Gastrocnemius medialis (tissue), 4 donors: ENCODE results near the gene NPAS3. TPM values are rescaled to one million over a fixed set of nuclear protein-coding genes. Genes with fewer than 3 reads are reported as not detected.

Experiments
- ATAC-seq, 2 donors: fragments of 150-250 bp; one replicate each; pipeline ENCODE4 v1.9.1; 2016
- DNase-seq, 2 donors: peaks; one replicate each; pipeline ENCODE4 v3.0.0-alpha.2; 2019
- H3K27ac ChIP-seq, 4 donors: fragments of 200-600 bp; sonication (generic); 1 replicate in 1 of 4; 2 replicates in 3 of 4; pipeline ENCODE4 v1.5.1; 2016 to 2018; ENCODE audit warnings: mild to moderate bottlenecking in 2 of 4, moderate library complexity in 1 of 4
- H3K27me3 ChIP-seq, 3 donors: fragments of 200-600 bp; sonication (generic) in 2 of 3; 1 replicate in 1 of 3; 2 replicates in 2 of 3; pipeline versions ENCODE4 v1.5.1 to v1.6.0; 2016 to 2019; ENCODE audit warnings: mild to moderate bottlenecking in 1 of 3, moderate library complexity in 1 of 3
- H3K36me3 ChIP-seq, 2 donors: fragments of 200-600 bp; sonication (generic) in 1 of 2; one replicate each; pipeline ENCODE4 v1.5.1; 2017 to 2018
- H3K4me1 ChIP-seq, 2 donors: fragments of 200-600 bp; sonication (generic) in 1 of 2; one replicate each; pipeline ENCODE4 v1.5.1; 2016 to 2017; ENCODE audit warnings: mild to moderate bottlenecking in 2 of 2
- H3K4me3 ChIP-seq, 4 donors: fragments of 200-600 bp; sonication (generic) in 3 of 4; 1 replicate in 1 of 4; 2 replicates in 3 of 4; pipeline ENCODE4 v1.5.1; 2016 to 2019; ENCODE audit warnings: mild to moderate bottlenecking in 2 of 4
- H3K9me3 ChIP-seq, 3 donors: fragments of 200-600 bp; sonication (generic) in 2 of 3; 1 replicate in 1 of 3; 2 replicates in 2 of 3; pipeline ENCODE4 v1.5.1; 2016 to 2019
- POLR2A ChIP-seq, 2 donors: fragments of 450-650 bp; IDR thresholded peaks; one replicate each; pipeline ENCODE4 v1.6.1; 2017; ENCODE audit warnings: antibody characterized with exemption in 2 of 2, mild to moderate bottlenecking in 2 of 2, moderate library complexity in 2 of 2
- in situ Hi-C, 4 donors: fragments of 200-750 bp; cut with MboI; loops; one replicate each; pipeline versions ENCODE4 v1.15.0 to v1.8.0; 2017; ENCODE audit warnings: low sequenced_read_pairs in 4 of 4
- intact Hi-C: fragments of 100-400 bp; cut with DNase I; formaldehyde crosslinking; loops from one replicate; pipeline ENCODE4 v1.15.1; 2023; ENCODE audit warnings: low total_unique reads
- total RNA-seq, 4 donors: library from RNA; depleted of rRNA; stranded (reverse); fragments of >200 nt; gene quantifications; one replicate each; pipeline versions ENCODE4 v1.1.0 to v1.2.3, GENCODE V29; 2016
- TF ChIP-seq, protein P1 (sequence below), 5 experiments: fragments of 450-650 bp in 3 of 5; fragments of 200-600 bp in 2 of 5; sonication (generic) in 2 of 5; IDR thresholded peaks in 4 of 5; conservative IDR thresholded peaks in 1 of 5; 1 replicate in 4 of 5; 2 replicates in 1 of 5; pipeline ENCODE4 v1.5.1; 2016 to 2019; ENCODE audit warnings: antibody characterized with exemption in 5 of 5, mild to moderate bottlenecking in 3 of 5, moderate library complexity in 3 of 5

The NPAS3 gene
- total RNA-seq, 4 donors from 2014 or later: 0.82 to 1.00 TPM; not detected in 2

- in situ Hi-C loops: no loop called here
- intact Hi-C loops: no loop called here
- H3K27ac ChIP-seq: no peak overlapping the region
- TF ChIP-seq, protein P1, sequence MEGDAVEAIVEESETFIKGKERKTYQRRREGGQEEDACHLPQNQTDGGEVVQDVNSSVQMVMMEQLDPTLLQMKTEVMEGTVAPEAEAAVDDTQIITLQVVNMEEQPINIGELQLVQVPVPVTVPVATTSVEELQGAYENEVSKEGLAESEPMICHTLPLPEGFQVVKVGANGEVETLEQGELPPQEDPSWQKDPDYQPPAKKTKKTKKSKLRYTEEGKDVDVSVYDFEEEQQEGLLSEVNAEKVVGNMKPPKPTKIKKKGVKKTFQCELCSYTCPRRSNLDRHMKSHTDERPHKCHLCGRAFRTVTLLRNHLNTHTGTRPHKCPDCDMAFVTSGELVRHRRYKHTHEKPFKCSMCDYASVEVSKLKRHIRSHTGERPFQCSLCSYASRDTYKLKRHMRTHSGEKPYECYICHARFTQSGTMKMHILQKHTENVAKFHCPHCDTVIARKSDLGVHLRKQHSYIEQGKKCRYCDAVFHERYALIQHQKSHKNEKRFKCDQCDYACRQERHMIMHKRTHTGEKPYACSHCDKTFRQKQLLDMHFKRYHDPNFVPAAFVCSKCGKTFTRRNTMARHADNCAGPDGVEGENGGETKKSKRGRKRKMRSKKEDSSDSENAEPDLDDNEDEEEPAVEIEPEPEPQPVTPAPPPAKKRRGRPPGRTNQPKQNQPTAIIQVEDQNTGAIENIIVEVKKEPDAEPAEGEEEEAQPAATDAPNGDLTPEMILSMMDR (IDR thresholded peaks at IDR 0.05 in 4 of 5, conservative IDR thresholded peaks at IDR 0.05 in 1 of 5): no peak
- no peak for TF ChIP-seq POLR2A (IDR thresholded peaks at IDR 0.05)
- no peaks in the 10 kb centered on the region for H3K27me3 ChIP-seq
- H3K9me3 ChIP-seq: no peaks in the 10 kb centered on the region
- no peaks in the 10 kb centered on the region for H3K4me1 ChIP-seq
- no peak overlapping the region for H3K4me3 ChIP-seq
- ATAC-seq (no peak), DNase-seq (no peak)
- H3K36me3 ChIP-seq: no peaks in the 10 kb centered on the region
Observed at GRCh38 chr14:33709283-33709682, 770.6 kb downstream of the NPAS3 start.

DNA sequence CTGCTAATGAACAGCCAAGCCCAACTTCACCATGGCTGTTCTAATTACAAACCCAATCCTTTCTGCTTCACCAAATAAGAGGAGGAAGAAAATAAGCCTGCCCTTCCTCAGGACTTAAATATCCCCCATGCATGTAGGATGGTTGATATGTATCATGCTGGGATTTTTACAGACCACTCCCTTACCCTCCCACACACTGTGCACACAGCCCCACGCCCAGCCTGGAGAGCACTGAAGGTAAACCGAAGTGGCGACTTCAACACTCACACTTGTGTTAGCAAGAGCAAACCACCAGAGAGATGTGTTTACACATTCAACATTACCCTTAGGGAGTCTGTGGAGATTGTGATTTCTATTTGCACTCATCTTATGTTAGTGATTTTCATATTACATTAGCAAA lies 771.0 kb downstream of the NPAS3 start:
- no peaks in the 10 kb centered on the region for H3K36me3 ChIP-seq
- in situ Hi-C loops: no loop called here
- H3K4me1 ChIP-seq: no peaks in the 10 kb centered on the region
- no peak for DNase-seq
- no peaks in the 10 kb centered on the region for H3K9me3 ChIP-seq
- intact Hi-C loops: no loop called here
- H3K27ac ChIP-seq: no peak overlapping the region
- H3K27me3 ChIP-seq: no peaks in the 10 kb centered on the region
- ATAC-seq: no peak
- no peak overlapping the region for H3K4me3 ChIP-seq
- TF ChIP-seq POLR2A (IDR thresholded peaks at IDR 0.05): no peak
- TF ChIP-seq, protein P1 (IDR thresholded peaks at IDR 0.05 in 4 of 5, conservative IDR thresholded peaks at IDR 0.05 in 1 of 5): no peak

GRCh38 chr14:33710273-33710672 lies 771.6 kb downstream of the NPAS3 start:
- TF ChIP-seq POLR2A (IDR thresholded peaks at IDR 0.05): no peak
- TF ChIP-seq, protein P1 (IDR thresholded peaks at IDR 0.05 in 4 of 5, conservative IDR thresholded peaks at IDR 0.05 in 1 of 5): no peak
- no peaks in the 10 kb centered on the region for H3K27me3 ChIP-seq
- H3K27ac ChIP-seq: no peak overlapping the region
- H3K4me3 ChIP-seq: no peak overlapping the region
- H3K4me1 ChIP-seq: no peaks in the 10 kb centered on the region
- no peaks in the 10 kb centered on the region for H3K36me3 ChIP-seq
- intact Hi-C loops: no loop called here
- no peak for DNase-seq
- H3K9me3 ChIP-seq: no peaks in the 10 kb centered on the region
- in situ Hi-C loops: no loop called here
- no peak for ATAC-seq

GRCh38 chr14:33711194-33711593 lies 772.5 kb downstream of the NPAS3 start:
- intact Hi-C loops: no loop called here
- no peaks in the 10 kb centered on the region for H3K9me3 ChIP-seq
- in situ Hi-C loops: no loop called here
- TF ChIP-seq, protein P1 (IDR thresholded peaks at IDR 0.05 in 4 of 5, conservative IDR thresholded peaks at IDR 0.05 in 1 of 5): no peak
- no peak for TF ChIP-seq POLR2A (IDR thresholded peaks at IDR 0.05)
- DNase-seq (no peak), ATAC-seq (no peak)
- no peaks in the 10 kb centered on the region for H3K27me3 ChIP-seq
- no peak overlapping the region for H3K4me3 ChIP-seq
- H3K27ac ChIP-seq: no peak overlapping the region
- no peaks in the 10 kb centered on the region for H3K4me1 ChIP-seq
- no peaks in the 10 kb centered on the region for H3K36me3 ChIP-seq

GRCh38 chr14:33711811-33712216 lies 773.1 kb downstream of the NPAS3 start:
- intact Hi-C loops: no loop called here
- Histone ChIP-seq H3K9me3 (no peaks in the 10 kb centered on the region), H3K36me3 (no peaks in the 10 kb centered on the region), H3K27ac (no peak overlapping the region), H3K27me3 (no peaks in the 10 kb centered on the region), H3K4me1 (no peaks in the 10 kb centered on the region), H3K4me3 (no peak overlapping the region)
- no peak for DNase-seq
- in situ Hi-C loops: no loop called here
- no peak for ATAC-seq
- TF ChIP-seq, protein P1 (IDR thresholded peaks at IDR 0.05 in 4 of 5, conservative IDR thresholded peaks at IDR 0.05 in 1 of 5): no peak
- TF ChIP-seq POLR2A (IDR thresholded peaks at IDR 0.05): no peak
